Mammary epithelial cell (primary cell): ENCODE measurements around the gene TCERG1L.

ENCODE experiments used
- CTCF ChIP-seq, 2 donors: IDR thresholded peaks in 1 of 2; conservative IDR thresholded peaks in 1 of 2; 2 replicates each; pipeline ENCODE4 v1.5.1; 2011 to 2012; ENCODE audit warnings: inconsistent platforms in 2 of 2, low read length in 2 of 2, mild to moderate bottlenecking in 2 of 2, control low read depth in 1 of 2, low read depth in 1 of 2; ENCODE audit not compliant: insufficient read depth in 1 of 2; ENCODE audit errors: extremely low read depth in 1 of 2
- EZH2 ChIP-seq: IDR thresholded peaks from 2 replicates; pipeline ENCODE4 v1.6.1; 2012; ENCODE audit warnings: low read length, inconsistent platforms, borderline replicate concordance

- TF ChIP-seq CTCF (conservative IDR thresholded peaks at IDR 0.05 in 1 of 2, IDR thresholded peaks at IDR 0.05 in 1 of 2; ENCODE audit: extremely low read depth in 1 of 2, insufficient read depth in 1 of 2, low read depth in 1 of 2, low read length in 2 of 2), result no peak
- no peak for TF ChIP-seq EZH2
Measured at GRCh38 chr10:131112691-131113090, 198.8 kb downstream of the TCERG1L start.
